H54 (cell line): ENCODE measurements around the gene GRIK4.

Experiments
- DNase-seq: peaks from one replicate; pipeline ENCODE4 v3.0.0; 2011; ENCODE audit warnings: low spot score, mixed read lengths; ENCODE audit not compliant: insufficient read length
- FAIRE-seq: peaks from 3 replicates; lab custom pipeline; 2011; peaks lifted over from hg19 to GRCh38; lab: Jason Lieb, UNC
- POLR2A ChIP-seq: IDR thresholded peaks from 2 replicates; pipeline ENCODE4 v1.6.1; 2011; ENCODE audit warnings: low read depth, mild to moderate bottlenecking, low read length

The GRIK4 gene, protein sequence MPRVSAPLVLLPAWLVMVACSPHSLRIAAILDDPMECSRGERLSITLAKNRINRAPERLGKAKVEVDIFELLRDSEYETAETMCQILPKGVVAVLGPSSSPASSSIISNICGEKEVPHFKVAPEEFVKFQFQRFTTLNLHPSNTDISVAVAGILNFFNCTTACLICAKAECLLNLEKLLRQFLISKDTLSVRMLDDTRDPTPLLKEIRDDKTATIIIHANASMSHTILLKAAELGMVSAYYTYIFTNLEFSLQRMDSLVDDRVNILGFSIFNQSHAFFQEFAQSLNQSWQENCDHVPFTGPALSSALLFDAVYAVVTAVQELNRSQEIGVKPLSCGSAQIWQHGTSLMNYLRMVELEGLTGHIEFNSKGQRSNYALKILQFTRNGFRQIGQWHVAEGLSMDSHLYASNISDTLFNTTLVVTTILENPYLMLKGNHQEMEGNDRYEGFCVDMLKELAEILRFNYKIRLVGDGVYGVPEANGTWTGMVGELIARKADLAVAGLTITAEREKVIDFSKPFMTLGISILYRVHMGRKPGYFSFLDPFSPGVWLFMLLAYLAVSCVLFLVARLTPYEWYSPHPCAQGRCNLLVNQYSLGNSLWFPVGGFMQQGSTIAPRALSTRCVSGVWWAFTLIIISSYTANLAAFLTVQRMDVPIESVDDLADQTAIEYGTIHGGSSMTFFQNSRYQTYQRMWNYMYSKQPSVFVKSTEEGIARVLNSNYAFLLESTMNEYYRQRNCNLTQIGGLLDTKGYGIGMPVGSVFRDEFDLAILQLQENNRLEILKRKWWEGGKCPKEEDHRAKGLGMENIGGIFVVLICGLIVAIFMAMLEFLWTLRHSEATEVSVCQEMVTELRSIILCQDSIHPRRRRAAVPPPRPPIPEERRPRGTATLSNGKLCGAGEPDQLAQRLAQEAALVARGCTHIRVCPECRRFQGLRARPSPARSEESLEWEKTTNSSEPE

DNA sequence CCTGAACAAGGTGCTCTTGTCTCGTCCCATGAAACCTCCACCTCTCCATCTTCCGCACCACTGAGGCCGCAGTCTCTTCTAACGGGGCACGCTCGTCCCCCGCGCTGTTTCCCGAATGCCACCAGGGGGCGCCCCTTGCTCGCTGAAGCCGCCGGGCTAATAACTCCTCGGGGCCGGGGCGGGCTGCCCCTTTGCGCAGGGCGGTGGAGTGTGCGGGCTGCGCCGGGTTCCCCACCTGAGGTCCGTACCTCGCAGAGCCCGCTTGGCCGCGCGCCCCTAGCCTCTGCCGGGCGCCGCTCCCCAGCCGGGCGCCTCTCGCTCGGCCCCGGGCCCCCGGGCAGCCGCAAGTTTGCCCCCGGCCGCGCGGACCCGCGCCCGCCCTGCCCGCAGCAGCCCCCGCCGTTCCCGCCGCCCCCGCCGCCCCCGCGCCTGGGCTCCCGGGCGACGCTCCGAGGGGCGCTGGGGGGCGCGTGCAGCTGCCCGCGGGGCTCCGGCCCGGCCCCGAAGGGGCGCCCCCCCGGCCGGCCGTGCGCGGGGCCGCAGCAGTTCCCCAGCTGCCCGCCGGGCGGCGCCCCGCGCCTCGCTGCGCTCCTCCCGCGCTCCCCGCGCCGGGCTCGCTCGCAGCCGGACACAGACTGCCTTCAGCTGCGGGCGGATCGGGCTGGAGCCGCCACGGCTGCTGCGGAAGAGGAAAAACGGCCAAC, at the start of gene GRIK4:
Gene GRIK4, plus strand, starts transcription at position 633 of the 704 bp plus-strand sequence. CDS start 148,571 bp downstream, outside the sequence.
- peak; percentile 78 for DNase-seq
- no peak for TF ChIP-seq POLR2A
- FAIRE-seq, result no peak

DNA sequence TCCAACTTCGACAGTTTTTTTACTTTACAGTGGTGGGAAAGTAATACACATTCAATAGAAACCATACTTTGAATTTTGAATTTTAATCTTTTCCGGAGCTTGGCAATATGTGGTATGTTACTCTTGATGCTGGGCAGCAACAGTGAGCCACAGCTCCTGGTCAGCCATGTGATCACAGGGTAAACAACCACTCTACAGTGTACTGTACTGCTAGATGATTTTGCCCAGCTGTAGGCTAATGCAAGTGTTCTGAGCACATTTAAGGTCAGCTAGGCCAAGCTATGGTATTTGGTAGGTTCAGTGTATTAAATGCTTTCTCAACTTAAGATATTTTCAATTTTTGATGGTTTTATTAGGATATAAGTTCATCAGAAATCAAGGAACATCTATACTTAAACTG, 48.7 kb upstream of the GRIK4 start:
- no peak for TF ChIP-seq POLR2A
- DNase-seq, result no peak
- no peak for FAIRE-seq

DNA sequence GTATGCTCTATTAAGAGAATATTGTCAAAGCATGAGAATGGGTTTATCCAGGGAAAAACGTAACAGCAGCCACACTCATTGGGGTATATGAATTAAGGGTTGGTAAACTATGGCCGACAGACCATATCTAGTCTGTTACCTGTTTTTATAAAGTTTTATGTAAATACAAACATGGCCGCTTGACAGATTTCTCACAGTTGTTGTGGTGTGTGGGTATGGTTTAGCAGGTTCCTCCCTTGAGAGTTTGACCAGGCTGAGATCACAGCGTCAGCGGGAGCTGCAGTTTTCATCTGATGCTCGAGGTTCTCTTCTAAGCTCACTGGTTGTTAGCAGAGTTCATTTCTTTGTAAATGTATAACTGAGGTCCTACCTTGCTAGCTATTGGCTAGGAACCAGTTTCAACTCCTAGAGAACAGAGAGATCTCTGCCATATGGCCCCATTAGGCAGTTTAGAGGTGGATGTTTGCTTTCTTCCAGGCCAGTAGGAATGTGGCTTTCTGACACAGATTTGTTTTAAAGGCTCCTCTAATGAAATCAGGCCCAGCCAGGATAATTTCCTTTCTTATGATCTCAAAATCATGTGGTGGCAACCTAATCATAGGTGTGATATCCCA, 45.5 kb upstream of the GRIK4 start:
- no peak for DNase-seq
- no peak for TF ChIP-seq POLR2A
- FAIRE-seq, result no peak

DNA sequence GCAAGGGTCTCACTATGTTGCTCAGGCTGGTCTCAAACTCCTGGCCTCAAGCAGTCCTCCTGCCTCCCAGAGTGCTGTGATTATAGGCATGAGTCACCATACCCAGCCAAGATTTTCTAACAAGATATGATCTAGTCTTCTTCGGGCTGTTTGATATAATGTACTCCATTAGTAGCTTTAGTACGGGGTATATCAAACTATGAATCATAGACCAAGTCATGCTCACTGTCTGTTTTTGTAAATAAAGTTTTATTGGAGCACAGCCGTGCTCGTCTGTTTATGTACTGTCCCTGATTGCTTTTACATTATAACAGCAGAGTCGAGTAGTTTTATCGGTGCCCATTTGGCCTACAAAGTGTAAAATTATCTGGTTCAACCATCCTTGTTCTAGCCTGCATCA, 43.9 kb upstream of the GRIK4 start:
- no peak for TF ChIP-seq POLR2A
- no peak for FAIRE-seq
- peak; percentile 3 for DNase-seq

DNA sequence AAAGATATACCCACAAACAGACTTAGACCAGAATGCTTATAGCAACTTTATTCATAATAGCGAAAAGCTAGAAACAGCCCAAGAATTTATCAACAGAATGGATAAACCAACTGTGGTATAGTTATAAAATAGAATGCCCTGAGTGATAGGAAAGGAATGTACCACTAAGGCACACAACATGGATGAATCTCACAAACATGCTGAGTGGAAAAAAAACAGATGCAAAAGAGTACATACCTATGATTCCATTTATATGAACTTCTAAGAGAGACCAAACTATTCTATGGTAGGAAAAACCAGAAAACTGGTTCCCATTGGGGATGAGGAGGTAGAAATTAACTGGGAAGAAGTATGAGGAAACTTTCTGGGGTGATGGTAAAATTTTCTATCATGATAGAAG, 40.4 kb upstream of the GRIK4 start:
- FAIRE-seq (no peak), DNase-seq (no peak)
- TF ChIP-seq POLR2A, result no peak

DNA sequence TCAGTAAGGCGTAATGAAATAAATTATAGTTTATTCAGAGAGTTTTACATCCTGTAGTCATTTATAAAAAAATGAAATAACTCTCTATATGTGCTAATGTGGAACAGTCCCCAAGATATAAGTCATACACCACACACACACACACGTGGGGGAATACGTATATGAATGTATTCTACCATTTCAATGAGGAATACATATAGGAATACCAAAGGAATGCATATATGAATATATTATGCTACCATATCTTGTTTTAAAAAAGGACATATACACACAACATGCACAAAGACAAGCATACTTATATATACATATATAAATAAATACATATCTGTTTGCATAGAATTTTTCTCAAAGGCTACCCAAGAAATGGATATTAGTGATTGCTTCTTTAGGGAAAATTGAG, 39.6 kb upstream of the GRIK4 start:
- TF ChIP-seq POLR2A, result no peak
- FAIRE-seq (no peak), DNase-seq (no peak)

DNA sequence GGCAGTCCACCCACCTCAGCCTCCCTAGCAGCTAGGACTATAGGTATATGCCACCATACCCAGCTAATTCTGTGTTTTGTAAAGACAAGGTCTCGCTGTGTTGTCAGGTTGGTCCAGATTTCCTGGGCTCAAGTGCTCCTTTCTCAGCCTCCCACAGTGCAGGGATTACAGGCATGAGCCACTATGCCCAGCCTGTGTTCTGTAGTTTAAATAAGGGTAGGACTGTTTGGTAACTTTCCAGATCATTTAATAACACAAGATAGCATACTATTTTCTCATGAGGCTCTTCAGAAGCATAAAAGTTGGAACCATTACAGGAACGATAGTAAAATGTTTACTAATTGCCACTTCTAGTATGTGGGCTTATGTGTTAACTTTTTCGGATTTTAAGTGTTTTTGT, 38.0 kb upstream of the GRIK4 start:
- TF ChIP-seq POLR2A, result no peak
- DNase-seq, result no peak
- FAIRE-seq, result no peak

DNA sequence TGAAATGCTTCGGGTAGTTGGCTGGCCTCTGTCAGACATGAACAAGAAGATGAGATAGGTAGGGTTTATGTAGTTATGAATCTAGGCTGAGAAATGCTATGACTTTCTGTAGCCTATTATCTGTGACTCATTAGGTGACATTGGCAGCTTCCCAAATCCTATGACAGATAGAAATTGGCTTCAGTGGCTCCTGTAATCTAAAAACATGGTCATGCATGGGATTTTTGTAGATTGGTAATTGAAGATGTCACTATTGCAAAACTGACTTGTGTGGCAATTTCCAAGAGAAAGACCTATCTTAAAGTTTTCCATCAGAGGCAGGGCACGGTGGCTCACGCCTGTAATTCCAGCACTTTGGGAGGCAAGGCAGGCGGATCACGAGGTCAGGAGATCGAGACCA, 29.4 kb upstream of the GRIK4 start:
- FAIRE-seq, result no peak
- TF ChIP-seq POLR2A, result no peak
- no peak for DNase-seq

DNA sequence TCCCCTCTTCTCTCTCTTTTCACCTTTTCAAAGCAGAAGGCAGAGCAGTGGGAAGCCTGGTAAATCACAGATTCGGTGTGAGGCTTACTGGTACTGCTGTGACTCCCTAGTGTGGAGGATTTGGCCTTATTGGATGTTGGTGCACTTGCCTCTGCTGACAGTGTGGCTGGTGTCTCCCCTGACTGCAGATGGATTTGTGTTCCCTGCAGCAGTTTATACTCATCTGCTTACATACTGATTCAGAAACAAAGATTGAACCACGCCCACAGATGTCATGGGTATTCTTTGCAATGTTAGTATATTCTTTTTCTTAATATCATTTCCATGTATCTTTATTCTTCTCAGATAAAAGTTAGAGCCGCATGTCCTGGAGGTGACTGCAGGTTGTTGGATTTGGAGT, 26.8 kb upstream of the GRIK4 start:
- DNase-seq, result no peak
- no peak for FAIRE-seq
- no peak for TF ChIP-seq POLR2A

DNA sequence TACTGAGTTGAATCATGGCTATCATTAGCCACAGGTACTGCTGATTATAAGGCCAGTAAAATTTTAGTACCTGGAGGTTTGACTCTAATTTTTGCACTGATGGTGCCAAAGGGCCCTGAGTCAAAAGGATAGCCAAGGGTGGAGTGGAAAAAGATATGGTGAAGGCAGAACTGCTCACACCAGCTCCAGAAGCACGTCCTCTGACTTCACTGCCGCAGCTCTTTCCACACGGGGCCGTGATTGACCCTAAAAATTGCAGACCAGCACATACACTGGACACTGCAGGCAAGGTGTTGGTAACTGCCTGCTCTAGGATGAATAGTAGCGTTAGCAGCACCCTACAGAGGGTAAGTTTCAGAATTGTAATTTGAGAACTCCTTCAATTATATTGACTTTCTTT, 25.4 kb upstream of the GRIK4 start:
- FAIRE-seq (no peak), DNase-seq (no peak)
- no peak for TF ChIP-seq POLR2A

DNA sequence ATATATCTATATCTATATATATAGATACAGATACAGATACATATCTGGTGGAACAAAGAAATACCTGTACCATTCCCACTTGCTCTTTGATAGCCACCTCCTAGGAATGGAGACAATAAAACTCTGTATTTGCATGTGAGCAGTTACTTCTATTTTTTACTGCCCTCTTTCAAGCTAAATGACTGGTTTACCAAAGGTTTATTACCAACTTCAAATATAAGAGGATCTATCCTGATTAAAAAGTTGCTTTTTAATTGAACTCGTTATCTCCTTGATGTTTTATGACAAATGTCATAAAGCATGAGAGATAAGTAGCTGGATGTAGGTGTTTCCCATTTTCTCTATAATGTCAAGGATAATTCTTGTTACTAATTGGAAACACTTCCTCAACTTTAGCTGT, 21.7 kb upstream of the GRIK4 start:
- TF ChIP-seq POLR2A, result no peak
- DNase-seq (no peak), FAIRE-seq (no peak)

DNA sequence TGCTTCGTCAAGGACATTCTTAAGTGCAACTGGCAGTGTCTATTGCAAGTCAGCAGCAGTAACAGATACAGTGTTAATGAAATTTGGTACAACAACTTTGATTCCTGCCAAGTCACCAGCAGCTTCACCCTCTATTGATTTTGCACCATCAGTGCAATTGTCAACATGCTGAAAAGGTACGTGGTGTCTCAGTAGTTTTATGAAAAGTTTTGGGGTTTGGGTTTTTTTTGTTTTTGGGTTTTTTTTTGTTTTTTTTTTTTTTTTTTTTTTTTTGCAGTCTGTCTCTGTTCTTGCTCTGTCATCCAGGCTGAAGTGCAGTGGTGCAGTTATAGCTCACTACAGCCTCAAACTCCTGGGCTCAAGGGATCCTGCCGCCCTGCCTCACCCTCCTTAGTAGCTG, 19.1 kb upstream of the GRIK4 start:
- FAIRE-seq (no peak), DNase-seq (no peak)
- TF ChIP-seq POLR2A, result no peak

DNA sequence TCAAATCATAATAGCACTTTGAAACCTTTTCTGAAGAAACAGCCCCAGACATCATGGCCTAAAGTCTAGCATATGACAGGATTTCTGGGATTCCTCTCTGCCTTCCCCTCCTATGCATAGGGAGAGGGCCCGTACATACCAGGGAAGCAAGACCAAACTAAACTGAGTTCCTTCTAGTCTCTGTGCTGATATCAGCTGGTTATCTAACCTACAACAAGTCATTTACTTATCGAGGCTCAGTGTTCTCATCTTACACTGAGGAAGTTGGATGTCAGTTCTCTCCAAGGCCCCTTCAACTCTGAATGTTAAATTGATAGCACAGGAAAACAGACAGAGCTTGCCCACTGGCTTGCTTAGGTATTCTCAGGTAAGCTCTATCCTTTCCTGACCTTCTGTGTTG, 17.0 kb upstream of the GRIK4 start:
- FAIRE-seq (no peak), DNase-seq (no peak)
- no peak for TF ChIP-seq POLR2A
